B cell (primary cell): ENCODE measurements around the gene SPTAN1. TPM values are rescaled to one million over a fixed set of nuclear protein-coding genes. Genes with fewer than 3 reads are reported as not detected.
A peak's percentile ranks its signal among the peaks of the same experiment; 100 is the strongest.

Experiments used
- ATAC-seq: fragments of 200-7000 bp; cut with Tn5 transposase; one replicate; pipeline ENCODE4 v1.10.0; 2021; ENCODE audit warnings: low read depth, mild to moderate bottlenecking, moderate number of reproducible peaks, moderate library complexity
- CTCF ChIA-PET: fragments of 350-600 bp; sonication (Branson Sonifier 250); formaldehyde crosslinking; loops from one replicate; lab custom pipeline; 2021; ENCODE audit warnings: antibody characterized with exemption, inconsistent platforms; lab: Charles Lee
- POLR2A ChIA-PET: fragments of 350-600 bp; sonication (Branson Sonifier 250); formaldehyde crosslinking; loops from one replicate; lab custom pipeline; 2021; ENCODE audit warnings: antibody characterized with exemption; lab: Charles Lee
- DNase-seq: peaks from one replicate; pipeline ENCODE4 v3.0.0; 2013
- H2AFZ ChIP-seq: 2 replicates; pipeline ENCODE4 v1.6.1; 2012; ENCODE audit warnings: mild to moderate bottlenecking, low read depth, low read length; ENCODE audit not compliant: insufficient read depth, poor library complexity, severe bottlenecking
- H3K27ac ChIP-seq, 2 donors: 1 replicate in 1 of 2; 2 replicates in 1 of 2; pipeline ENCODE4 v1.5.1; 2012 to 2013; ENCODE audit warnings: low read length in 2 of 2, mild to moderate bottlenecking in 2 of 2, moderate library complexity in 1 of 2
- H3K27me3 ChIP-seq, 4 experiments: fragments of 200-600 bp in 1 of 4; sonication (generic) in 1 of 4; replicated peaks in 1 of 4; 1 replicate in 2 of 4; 2 replicates in 2 of 4; pipeline versions ENCODE4 v1.6.1 to v1.7.0; 2013 to 2016; ENCODE audit warnings: low read length in 3 of 4, mild to moderate bottlenecking in 2 of 4, mixed read lengths in 1 of 4, moderate library complexity in 1 of 4; ENCODE audit not compliant: insufficient read depth in 4 of 4, control insufficient read depth in 3 of 4; ENCODE audit errors: control extremely low read depth in 1 of 4
- H3K36me3 ChIP-seq, 2 experiments: replicated peaks in 1 of 2; 1 replicate in 1 of 2; 2 replicates in 1 of 2; pipeline versions ENCODE4 v1.6.1 to v1.7.1; 2013; ENCODE audit warnings: low read length in 1 of 2; ENCODE audit not compliant: insufficient read depth in 2 of 2, control insufficient read depth in 1 of 2; ENCODE audit errors: control extremely low read depth in 1 of 2, extremely low read depth in 1 of 2
- H3K4me1 ChIP-seq, 2 donors: fragments of 200-600 bp in 1 of 2; sonication (generic) in 1 of 2; 1 replicate in 1 of 2; 2 replicates in 1 of 2; pipeline versions ENCODE4 v1.5.1 to v1.6.1; 2013 to 2017; ENCODE audit warnings: low read length in 2 of 2; ENCODE audit not compliant: control insufficient read depth in 2 of 2, insufficient read depth in 2 of 2
- H3K4me2 ChIP-seq: replicated peaks from 2 replicates; pipeline ENCODE3; 2012; ENCODE audit warnings: mild to moderate bottlenecking, low read depth, low read length; ENCODE audit not compliant: poor library complexity, severe bottlenecking
- H3K4me3 ChIP-seq, 5 experiments: fragments of 200-600 bp in 1 of 5; sonication (generic) in 1 of 5; 1 replicate in 3 of 5; 2 replicates in 2 of 5; pipeline versions ENCODE4 v1.5.1 to v1.7.0; 2011 to 2016; ENCODE audit warnings: low read length in 4 of 5, mild to moderate bottlenecking in 4 of 5, low read depth in 2 of 5, control low read depth in 1 of 5, moderate library complexity in 1 of 5; ENCODE audit not compliant: insufficient read depth in 1 of 5; ENCODE audit errors: control extremely low read depth in 1 of 5, extremely low read depth in 1 of 5
- H3K79me2 ChIP-seq: fragments of 200-600 bp; sonication (generic); one replicate; pipeline ENCODE4 v1.6.0; 2016; ENCODE audit warnings: low read length; ENCODE audit not compliant: control insufficient read depth, insufficient read depth
- H3K9ac ChIP-seq: fragments of 200-600 bp; sonication (generic); 2 replicates; pipeline ENCODE4 v1.6.1; 2017; ENCODE audit warnings: mild to moderate bottlenecking, low read length, moderate library complexity
- H3K9me3 ChIP-seq, 3 donors: one replicate each; pipeline versions ENCODE4 v1.6.1 to v1.7.1; 2013; ENCODE audit warnings: low read length in 2 of 3; ENCODE audit not compliant: control insufficient read depth in 2 of 3, insufficient read depth in 1 of 3; ENCODE audit errors: control extremely low read depth in 1 of 3
- H4K20me1 ChIP-seq: 2 replicates; pipeline ENCODE4 v1.6.0; 2012; ENCODE audit warnings: mild to moderate bottlenecking, low read length; ENCODE audit not compliant: insufficient read depth, control insufficient read depth, poor library complexity, severe bottlenecking
- H3K27ac Mint-ChIP-seq: one replicate; pipeline ENCODE4 v1.8.0; 2021; ENCODE audit warnings: mixed read lengths
- H3K27me3 Mint-ChIP-seq: one replicate; pipeline ENCODE4 v1.8.0; 2021; ENCODE audit warnings: mixed read lengths
- H3K4me1 Mint-ChIP-seq: one replicate; pipeline ENCODE4 v1.8.0; 2021; ENCODE audit warnings: mixed read lengths
- H3K4me3 Mint-ChIP-seq: one replicate; pipeline ENCODE4 v1.8.0; 2021; ENCODE audit warnings: mixed read lengths
- H3K9me3 Mint-ChIP-seq: one replicate; pipeline ENCODE4 v1.8.0; 2022; ENCODE audit warnings: mixed read lengths; ENCODE audit not compliant: insufficient read depth
- EZH2 ChIP-seq: IDR thresholded peaks from 2 replicates; pipeline ENCODE4 v1.6.1; 2012; ENCODE audit warnings: borderline replicate concordance, low read depth, mild to moderate bottlenecking, moderate library complexity, low read length; ENCODE audit not compliant: insufficient read depth, poor library complexity, severe bottlenecking
- WGBS: methylation state at CpG from one replicate; pipeline ENCODE4 v1.1.5; 2013; ENCODE audit warnings: missing lambda C conversion rate; ENCODE audit not compliant: insufficient coverage; 5-methylcytosine and 5-hydroxymethylcytosine counted together
- intact Hi-C: fragments of 100-400 bp; cut with micrococcal nuclease; formaldehyde crosslinking; loops from one replicate; pipeline ENCODE4 v1.10.0; 2022
- polyA plus RNA-seq: library from polyadenylated mRNA; depleted of rRNA; stranded (reverse); fragments of >200 nt; gene quantifications from 2 replicates; pipeline ENCODE4 v1.2.3, GENCODE V29; 2012
- total RNA-seq, 2 donors: library from RNA; stranded (reverse); fragments of 120-200 nt in 1 of 2; gene quantifications; 1 replicate in 1 of 2; 2 replicates in 1 of 2; pipeline versions ENCODE4 v1.2.3 to v1.2.4, GENCODE V29; 2013 to 2022
- TF ChIP-seq, protein P1 (sequence below): fragments of 200-600 bp; IDR thresholded peaks from one replicate; pipeline ENCODE4 v1.8.0; 2022; ENCODE audit warnings: antibody characterized with exemption, mild to moderate bottlenecking

Gene SPTAN1
- total and polyA plus RNA-seq, 2 donors (not counting 1 experiment from before 2014, with no cell fraction given), result 129 to 351 TPM

DNA sequence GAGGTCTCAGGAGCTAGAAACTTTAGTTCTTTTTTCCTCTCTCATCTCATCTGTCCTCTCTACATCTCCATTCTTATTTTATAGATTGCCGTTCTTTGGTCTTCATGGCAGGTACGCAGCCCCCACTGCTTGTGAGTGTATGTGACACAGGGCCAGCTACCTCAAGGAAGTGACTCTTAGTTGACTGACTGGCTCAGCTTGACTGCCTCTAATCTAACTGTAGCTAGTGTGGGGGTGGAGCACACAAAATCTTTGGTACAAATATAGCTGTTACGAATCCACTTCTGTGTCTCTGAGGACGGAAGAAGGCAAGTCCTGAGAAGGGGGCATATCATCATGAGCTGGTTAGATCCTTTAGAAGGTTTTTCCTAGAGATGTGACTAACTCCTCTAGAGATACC, 19.8 kb upstream of the SPTAN1 start:
- no peak overlapping the region for H2AFZ ChIP-seq
- intact Hi-C loops, result no loop called here
- H3K4me3 ChIP-seq, result no peak overlapping the region
- Mint-ChIP-seq H3K27me3 (no peaks in the 10 kb centered on the region), H3K27ac (peak overlapping the region; percentile 65), H3K4me1 (peaks cover 2% of the 10 kb centered on the region), H3K9me3 (no peaks in the 10 kb centered on the region), H3K4me3 (no peak overlapping the region)
- no peak overlapping the region for H3K9ac ChIP-seq
- TF ChIP-seq, protein P1, sequence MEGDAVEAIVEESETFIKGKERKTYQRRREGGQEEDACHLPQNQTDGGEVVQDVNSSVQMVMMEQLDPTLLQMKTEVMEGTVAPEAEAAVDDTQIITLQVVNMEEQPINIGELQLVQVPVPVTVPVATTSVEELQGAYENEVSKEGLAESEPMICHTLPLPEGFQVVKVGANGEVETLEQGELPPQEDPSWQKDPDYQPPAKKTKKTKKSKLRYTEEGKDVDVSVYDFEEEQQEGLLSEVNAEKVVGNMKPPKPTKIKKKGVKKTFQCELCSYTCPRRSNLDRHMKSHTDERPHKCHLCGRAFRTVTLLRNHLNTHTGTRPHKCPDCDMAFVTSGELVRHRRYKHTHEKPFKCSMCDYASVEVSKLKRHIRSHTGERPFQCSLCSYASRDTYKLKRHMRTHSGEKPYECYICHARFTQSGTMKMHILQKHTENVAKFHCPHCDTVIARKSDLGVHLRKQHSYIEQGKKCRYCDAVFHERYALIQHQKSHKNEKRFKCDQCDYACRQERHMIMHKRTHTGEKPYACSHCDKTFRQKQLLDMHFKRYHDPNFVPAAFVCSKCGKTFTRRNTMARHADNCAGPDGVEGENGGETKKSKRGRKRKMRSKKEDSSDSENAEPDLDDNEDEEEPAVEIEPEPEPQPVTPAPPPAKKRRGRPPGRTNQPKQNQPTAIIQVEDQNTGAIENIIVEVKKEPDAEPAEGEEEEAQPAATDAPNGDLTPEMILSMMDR, result no peak
- no peak for TF ChIP-seq EZH2
- ChIA-PET POLR2A (no interaction called here), CTCF (interaction anchor here (0.7 kb wide), 2 partner anchors 54 to 279 kb away, joined by 3 read pairs; no protein-coding TSS in a partner anchor)
- no peak for DNase-seq
- peaks cover 10 to 66% of the 10 kb centered on the region in 2 experiments for H3K36me3 ChIP-seq
- H4K20me1 ChIP-seq, result no peaks in the 10 kb centered on the region
- no peak for ATAC-seq
- no peak overlapping the region for H3K27ac ChIP-seq
- H3K9me3 ChIP-seq, result no peaks in the 10 kb centered on the region
- WGBS, result 92% methylated on average over 2 of the region's 4 CpGs
- H3K4me1 ChIP-seq, result no peaks in the 10 kb centered on the region
- H3K79me2 ChIP-seq, result no peaks in the 10 kb centered on the region
- no peak overlapping the region for H3K4me2 ChIP-seq
- no peaks in the 10 kb centered on the region for H3K27me3 ChIP-seq

DNA sequence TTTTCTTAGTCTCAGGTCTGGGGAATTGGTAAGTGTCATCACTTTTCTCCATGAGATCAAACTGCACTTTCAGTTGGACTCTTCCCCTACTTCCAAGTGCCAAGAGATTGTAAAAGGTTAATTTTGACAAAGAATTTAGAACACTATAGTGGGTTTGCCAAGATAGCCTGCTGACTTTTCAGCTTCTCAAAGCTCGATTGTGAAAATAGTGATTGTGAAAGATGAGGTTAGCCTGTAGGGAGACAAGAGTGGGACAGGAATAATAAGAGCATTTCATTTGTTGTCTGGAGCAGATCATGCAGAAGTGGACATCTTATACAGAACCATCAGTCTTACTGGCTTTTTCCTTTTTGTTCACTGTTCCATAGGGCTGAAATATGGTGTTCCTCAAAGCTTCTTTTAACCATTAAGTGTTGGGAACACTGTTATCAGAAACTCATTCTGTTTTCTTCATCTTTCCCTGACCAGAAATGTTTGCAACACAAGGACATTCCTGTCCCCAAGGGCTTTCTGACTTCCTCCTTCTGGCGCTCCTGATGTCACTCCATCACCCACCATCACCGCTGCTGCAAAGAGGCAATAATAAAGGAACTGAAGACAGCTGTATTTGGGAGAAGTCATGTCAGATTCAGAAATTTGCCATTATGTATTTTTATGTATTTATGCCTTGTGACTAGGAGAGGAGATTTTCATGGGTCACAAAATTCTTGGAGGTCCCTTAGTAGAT, 11.6 kb upstream of the SPTAN1 start:
- POLR2A ChIA-PET, result interaction anchor here (0.6 kb wide), 1 partner anchor 467 kb away, joined by 6 read pairs; no protein-coding TSS in a partner anchor
- Histone ChIP-seq H2AFZ (no peak overlapping the region), H4K20me1 (no peaks in the 10 kb centered on the region), H3K4me1 (no peaks in the 10 kb centered on the region), H3K4me3 (no peak overlapping the region), H3K36me3 (peaks cover 3 to 63% of the 10 kb centered on the region in 2 experiments), H3K9ac (no peak overlapping the region), H3K27ac (no peak overlapping the region), H3K9me3 (no peaks in the 10 kb centered on the region), H3K27me3 (no peaks in the 10 kb centered on the region), H3K79me2 (no peaks in the 10 kb centered on the region), H3K4me2 (no peak overlapping the region)
- CTCF ChIA-PET, result no interaction called here
- ATAC-seq, result no peak
- DNase-seq, result no peak
- TF ChIP-seq, protein P1, result no peak
- no peak for TF ChIP-seq EZH2
- Mint-ChIP-seq H3K27me3 (no peaks in the 10 kb centered on the region), H3K4me3 (no peak overlapping the region), H3K4me1 (no peaks in the 10 kb centered on the region), H3K9me3 (no peaks in the 10 kb centered on the region), H3K27ac (no peak overlapping the region)
- 100% methylated on average over 1 of the region's 3 CpGs for WGBS
- intact Hi-C loops, result no loop called here
